ENCODE measurements around the gene NCL. TPM values are rescaled to one million over a fixed set of nuclear protein-coding genes. Genes with fewer than 3 reads are reported as not detected.

The NCL gene
- total RNA-seq, 1 donor from 2014 or later, result 348 TPM

DNA sequence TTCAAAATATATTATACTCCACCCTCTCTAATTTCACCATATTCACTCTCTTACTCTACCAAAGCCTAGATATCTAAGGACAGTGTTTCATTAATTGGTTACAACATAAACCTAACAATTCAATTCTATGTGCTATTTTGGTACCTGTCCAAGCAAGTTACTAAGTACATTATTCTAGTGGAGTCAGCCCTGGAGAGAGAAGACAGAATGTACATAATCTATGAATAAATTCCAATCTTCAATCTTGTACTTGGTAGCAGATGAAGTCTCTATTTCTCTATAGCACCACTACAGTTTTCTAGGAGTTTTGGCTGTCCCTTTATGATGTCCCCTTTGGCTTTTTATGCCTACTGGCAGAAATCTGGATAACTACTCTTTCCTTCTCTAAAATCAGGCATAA is 38.3 kb upstream of the NCL start:
- H3K27ac ChIP-seq, result no peak overlapping the region
- DNase-seq (ENCODE audit: extremely low spot score in 2 of 2), result no peak

DNA sequence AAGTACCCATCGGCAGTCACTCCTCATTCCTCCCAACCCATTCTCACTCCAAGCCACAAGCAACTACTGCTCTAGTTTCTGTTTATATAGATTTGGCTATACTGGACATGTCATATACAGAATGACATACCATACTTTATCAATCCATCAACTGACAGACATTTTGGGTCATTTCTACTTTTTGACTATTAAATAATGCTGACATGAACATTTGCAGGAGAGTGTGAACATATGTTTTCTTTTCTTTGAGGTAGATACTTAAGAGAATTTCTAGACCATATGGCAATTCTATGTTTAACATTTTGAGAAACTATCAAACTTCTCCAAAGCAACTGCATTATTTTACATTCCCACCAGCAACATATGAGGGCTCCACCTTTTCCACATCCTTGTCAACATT is 33.4 kb upstream of the NCL start:
- no peak overlapping the region for H3K27ac ChIP-seq
- H3K4me3 ChIP-seq, result no peak overlapping the region
- no peak for DNase-seq (ENCODE audit: extremely low spot score in 2 of 2)
- no peaks in the 10 kb centered on the region for H3K9me3 ChIP-seq
- no peak for TF ChIP-seq POLR2A (IDR thresholded peaks at IDR 0.05)
- TF ChIP-seq, protein P1, sequence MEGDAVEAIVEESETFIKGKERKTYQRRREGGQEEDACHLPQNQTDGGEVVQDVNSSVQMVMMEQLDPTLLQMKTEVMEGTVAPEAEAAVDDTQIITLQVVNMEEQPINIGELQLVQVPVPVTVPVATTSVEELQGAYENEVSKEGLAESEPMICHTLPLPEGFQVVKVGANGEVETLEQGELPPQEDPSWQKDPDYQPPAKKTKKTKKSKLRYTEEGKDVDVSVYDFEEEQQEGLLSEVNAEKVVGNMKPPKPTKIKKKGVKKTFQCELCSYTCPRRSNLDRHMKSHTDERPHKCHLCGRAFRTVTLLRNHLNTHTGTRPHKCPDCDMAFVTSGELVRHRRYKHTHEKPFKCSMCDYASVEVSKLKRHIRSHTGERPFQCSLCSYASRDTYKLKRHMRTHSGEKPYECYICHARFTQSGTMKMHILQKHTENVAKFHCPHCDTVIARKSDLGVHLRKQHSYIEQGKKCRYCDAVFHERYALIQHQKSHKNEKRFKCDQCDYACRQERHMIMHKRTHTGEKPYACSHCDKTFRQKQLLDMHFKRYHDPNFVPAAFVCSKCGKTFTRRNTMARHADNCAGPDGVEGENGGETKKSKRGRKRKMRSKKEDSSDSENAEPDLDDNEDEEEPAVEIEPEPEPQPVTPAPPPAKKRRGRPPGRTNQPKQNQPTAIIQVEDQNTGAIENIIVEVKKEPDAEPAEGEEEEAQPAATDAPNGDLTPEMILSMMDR (IDR thresholded peaks at IDR 0.05), result no peak
- no peak for TF ChIP-seq POLR2AphosphoS5 (IDR thresholded peaks at IDR 0.05; ENCODE audit: insufficient read depth in 1 of 2, low read depth in 1 of 2)
- no peaks in the 10 kb centered on the region for H3K4me1 ChIP-seq
- intact Hi-C loops (cut with DNase I), result no loop called here
- H3K27me3 ChIP-seq, result no peaks in the 10 kb centered on the region
- H3K36me3 ChIP-seq, result no peaks in the 10 kb centered on the region

More for the DNA sequence above, 38.3 kb upstream of the NCL start:
- Histone ChIP-seq H3K36me3 (no peaks in the 10 kb centered on the region), H3K4me1 (no peaks in the 10 kb centered on the region), H3K9me3 (no peaks in the 10 kb centered on the region), H3K27me3 (no peaks in the 10 kb centered on the region), H3K4me3 (no peak overlapping the region)
- TF ChIP-seq, protein P1 (IDR thresholded peaks at IDR 0.05), result no peak
- no peak for TF ChIP-seq POLR2A (IDR thresholded peaks at IDR 0.05)
- intact Hi-C loops (cut with DNase I), result no loop called here

DNA sequence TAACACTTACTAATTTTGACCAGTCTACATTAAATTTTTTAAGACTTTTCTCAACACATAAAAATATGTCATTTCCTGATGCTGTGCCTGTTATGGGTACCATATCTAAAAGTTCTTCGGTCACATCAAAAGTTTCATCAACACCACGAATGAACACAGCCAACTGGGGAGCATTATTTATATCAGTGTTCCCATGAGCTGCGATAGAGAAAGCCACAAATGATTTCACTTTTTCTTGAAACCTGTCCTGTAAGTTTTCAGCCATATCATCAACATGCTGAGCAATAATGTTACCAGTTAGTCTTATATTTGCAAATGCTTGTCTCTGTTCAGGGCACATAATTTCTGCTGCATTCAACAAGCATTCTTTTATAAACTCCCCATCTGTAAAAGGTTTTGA is 30.4 kb upstream of the NCL start:
- Histone ChIP-seq H3K4me1 (no peaks in the 10 kb centered on the region), H3K36me3 (no peaks in the 10 kb centered on the region), H3K4me3 (no peak overlapping the region), H3K27ac (no peak overlapping the region), H3K9me3 (no peaks in the 10 kb centered on the region), H3K27me3 (no peaks in the 10 kb centered on the region)
- TF ChIP-seq POLR2AphosphoS5 (IDR thresholded peaks at IDR 0.05; ENCODE audit: insufficient read depth in 1 of 2, low read depth in 1 of 2) (no peak), POLR2A (IDR thresholded peaks at IDR 0.05) (no peak)
- TF ChIP-seq, protein P1 (IDR thresholded peaks at IDR 0.05), result no peak
- no peak for DNase-seq (ENCODE audit: extremely low spot score in 2 of 2)
- intact Hi-C loops (cut with DNase I), result no loop called here

DNA sequence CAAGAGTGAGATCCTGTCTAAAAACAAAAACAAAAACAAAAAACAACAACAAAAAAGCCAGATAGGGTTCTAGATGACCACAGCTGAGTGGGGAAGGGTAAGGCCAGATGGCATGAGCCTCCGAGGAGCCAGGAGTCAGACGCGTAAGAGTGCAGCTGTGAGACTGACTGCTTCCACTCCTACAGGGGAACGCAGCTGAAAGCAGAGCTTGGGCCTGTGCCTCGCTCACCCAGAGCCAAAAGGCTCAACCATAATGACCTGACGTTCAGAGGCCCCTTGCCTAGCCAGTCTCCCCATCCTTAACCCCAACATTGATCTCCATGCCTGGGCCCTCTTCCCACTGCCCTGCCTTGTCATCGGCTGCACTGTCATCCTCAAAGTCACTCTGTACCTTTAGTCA is 26.5 kb upstream of the NCL start:
- Histone ChIP-seq H3K27ac (no peak overlapping the region), H3K27me3 (no peaks in the 10 kb centered on the region), H3K9me3 (no peaks in the 10 kb centered on the region), H3K36me3 (no peaks in the 10 kb centered on the region), H3K4me1 (no peaks in the 10 kb centered on the region), H3K4me3 (no peak overlapping the region)
- intact Hi-C loops (cut with DNase I), result no loop called here
- TF ChIP-seq POLR2AphosphoS5 (IDR thresholded peaks at IDR 0.05; ENCODE audit: insufficient read depth in 1 of 2, low read depth in 1 of 2) (no peak), POLR2A (IDR thresholded peaks at IDR 0.05) (no peak)
- TF ChIP-seq, protein P1 (IDR thresholded peaks at IDR 0.05), result no peak
- no peak for DNase-seq (ENCODE audit: extremely low spot score in 2 of 2)

DNA sequence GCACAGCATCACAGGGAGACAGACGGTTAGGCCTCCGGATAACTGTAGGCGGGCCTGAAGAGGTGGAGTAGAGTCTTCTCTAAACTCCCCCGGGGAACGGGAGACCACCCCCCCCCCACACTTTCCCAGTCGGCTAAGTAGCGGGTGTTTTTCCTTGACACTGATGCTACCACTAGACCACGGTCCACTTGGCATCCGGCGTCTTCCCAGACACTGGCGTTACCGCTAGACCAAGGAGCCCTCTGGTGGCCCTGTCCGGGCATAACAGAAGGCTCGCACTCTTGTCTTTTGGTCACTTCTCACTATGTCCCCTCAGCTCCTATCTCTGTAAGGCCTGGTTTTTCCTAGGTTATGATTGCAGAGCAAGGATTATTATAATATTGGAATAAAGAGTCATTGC is 25.7 kb upstream of the NCL start:
- DNase-seq (ENCODE audit: extremely low spot score in 2 of 2), result no peak
- no peaks in the 10 kb centered on the region for H3K4me1 ChIP-seq
- no peaks in the 10 kb centered on the region for H3K9me3 ChIP-seq
- no peak overlapping the region for H3K4me3 ChIP-seq
- H3K36me3 ChIP-seq, result no peaks in the 10 kb centered on the region
- no peaks in the 10 kb centered on the region for H3K27me3 ChIP-seq
- intact Hi-C loops (cut with DNase I), result no loop called here
- no peak overlapping the region for H3K27ac ChIP-seq
- TF ChIP-seq, protein P1 (IDR thresholded peaks at IDR 0.05), result no peak
- TF ChIP-seq POLR2AphosphoS5 (IDR thresholded peaks at IDR 0.05; ENCODE audit: insufficient read depth in 1 of 2, low read depth in 1 of 2) (no peak), POLR2A (IDR thresholded peaks at IDR 0.05) (no peak)
